ENCODE results near the gene ISYNA1.

The ISYNA1 gene

DNA sequence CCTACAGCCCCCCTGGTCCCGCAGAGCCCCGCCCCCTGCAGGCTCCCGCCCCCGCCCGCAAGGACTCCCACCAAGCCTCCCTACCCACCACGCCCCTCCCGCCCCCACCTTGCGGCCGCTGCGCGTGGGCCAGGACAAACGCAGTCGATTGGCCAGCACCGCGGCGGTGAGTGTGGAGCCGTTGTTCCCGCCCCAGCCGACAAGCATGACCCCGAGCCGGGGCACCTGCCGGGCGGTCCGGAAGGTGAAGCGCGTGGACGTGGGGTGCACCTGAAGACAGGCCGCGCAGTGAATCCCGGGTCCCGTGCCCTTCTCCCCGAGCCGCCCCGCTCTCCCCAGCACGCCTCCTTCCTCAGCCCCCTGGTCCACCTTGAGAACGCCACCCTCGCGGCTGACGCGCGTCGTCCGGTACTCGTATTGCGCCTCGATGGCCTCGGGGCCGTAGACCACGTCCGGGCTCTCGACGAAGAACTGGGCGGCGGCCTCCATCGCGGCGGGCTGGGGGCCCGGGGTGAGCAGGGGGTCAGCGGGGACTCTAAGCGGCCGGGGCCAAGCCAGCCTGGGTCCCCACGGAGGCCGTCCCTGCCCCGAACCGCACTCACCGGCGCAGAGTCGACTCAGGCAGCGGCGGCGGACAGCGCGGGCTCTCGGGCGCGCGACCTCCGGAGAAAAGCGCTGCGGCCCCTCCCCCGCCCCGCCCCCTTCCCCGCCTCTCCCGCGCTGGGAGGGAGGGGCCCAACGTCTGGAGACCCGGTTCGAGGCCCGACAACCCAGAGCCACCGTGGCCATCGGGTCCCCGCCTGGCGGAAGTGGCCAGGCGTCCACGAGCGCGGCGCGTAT lies at the start of gene ISYNA1:
ISYNA1 (minus strand) TSS at position 643 of the 840 bp plus-strand sequence; CDS start at position 489, 154 bp downstream.
- DNase-seq, result peak; percentile 92

DNA sequence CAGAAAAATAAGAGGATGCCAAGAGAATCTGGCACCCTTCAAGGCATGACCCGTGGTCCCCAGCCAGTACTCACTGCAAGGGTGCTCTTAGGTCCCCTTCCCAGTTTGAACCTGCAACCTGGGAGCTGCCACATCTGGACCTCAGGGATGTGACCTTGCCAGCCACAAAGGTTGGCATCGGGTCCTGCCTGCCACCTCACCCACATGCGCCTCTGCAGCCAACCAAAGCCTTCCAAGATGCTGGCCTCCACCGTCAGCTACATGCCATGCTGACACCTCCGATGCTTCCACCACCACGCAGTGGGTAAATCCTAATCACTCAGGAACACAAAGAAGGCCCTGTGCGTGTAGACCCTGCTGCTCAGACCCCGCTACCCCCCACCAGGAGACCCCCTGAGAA lies 48.8 kb upstream of the ISYNA1 start:
- no peak for DNase-seq

DNA sequence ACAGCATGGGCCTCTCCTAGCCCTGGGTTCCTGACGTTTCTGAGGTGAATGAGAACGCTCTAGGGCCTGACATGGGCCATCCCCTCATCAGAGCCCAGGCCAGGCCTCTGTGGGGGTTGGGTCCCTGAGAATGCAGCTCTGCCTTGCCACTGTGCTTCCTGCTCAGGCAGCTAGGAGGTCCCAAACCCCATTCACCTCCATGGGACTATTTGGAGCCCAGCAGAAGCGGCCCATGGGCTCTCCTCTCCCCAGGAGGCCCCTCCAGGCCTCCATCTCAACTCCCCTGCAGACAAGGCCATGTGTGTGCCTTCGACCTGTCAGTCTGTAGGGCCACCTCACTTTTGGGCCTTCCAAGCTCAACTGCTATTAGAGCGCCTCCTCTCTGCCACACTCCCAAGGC lies 47.1 kb upstream of the ISYNA1 start:
- DNase-seq, result no peak

DNA sequence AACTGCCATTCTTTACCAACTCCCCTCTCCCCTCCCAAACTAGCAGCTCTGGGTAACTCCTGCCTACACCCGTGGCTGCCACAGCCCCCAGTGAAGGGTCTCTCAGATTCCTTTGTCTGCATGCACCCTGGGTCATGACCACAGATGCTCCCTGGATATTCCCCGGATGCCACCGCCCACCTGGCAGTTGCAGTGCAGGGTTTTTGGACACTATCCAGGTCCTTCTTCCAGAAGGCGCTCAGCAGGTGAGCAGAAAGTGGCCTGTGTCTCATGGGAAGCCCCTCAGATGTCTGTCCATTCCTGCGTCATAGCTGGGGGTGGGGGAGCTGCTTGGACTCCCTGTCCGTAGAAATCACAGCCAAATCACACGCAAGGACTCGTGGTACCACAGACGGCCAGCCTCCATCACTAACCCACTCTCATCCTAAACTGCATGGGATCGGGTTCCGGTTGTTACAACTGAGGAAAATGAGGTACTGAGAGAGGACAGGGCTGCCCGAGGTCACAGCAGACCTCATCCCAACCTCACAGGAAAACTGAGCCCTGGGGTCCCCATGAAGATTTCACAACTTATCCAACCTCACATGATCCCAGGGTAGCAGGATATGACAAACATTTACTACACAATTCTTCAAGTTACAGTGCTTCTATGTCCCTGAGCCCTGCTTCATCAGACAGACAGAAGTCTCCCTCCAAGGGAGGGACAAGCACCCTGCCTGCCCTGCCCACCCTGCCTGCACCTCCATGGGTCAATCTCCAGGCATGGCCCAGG lies 45.4 kb upstream of the ISYNA1 start:
- no peak for DNase-seq

DNA sequence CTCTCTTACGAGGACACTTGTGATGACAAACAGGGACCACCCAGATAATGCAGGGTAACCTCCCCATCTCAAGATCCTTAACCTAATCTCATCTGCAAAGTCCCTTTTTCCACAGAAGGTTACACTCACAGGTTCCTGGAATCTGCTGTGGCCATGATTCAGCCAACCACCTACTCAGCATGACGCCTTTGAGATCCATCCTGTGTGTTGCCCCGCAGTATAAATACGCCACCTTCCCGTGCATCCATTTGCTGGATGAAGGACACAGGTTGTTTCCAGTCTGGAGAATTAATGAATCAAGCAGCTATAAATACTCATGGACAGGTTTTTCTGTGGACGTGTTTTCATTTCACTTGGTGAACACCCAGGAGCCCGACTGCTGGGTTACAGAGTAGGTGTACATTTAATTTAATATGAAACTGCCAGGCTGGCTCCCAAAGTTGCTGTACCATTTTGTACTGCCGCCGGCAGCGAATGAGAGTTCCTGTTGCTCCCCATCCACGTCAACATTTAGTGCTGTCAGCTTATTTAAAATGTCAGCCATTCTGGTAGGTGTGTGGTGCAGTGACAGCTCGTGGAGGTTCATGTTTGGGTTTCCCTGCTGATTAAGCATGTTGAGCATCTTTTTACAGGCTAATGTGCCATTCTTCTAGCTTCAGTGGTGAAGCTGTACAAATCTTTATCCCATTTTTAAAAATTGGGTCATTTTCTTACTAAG lies 43.7 kb upstream of the ISYNA1 start:
- DNase-seq, result no peak

DNA sequence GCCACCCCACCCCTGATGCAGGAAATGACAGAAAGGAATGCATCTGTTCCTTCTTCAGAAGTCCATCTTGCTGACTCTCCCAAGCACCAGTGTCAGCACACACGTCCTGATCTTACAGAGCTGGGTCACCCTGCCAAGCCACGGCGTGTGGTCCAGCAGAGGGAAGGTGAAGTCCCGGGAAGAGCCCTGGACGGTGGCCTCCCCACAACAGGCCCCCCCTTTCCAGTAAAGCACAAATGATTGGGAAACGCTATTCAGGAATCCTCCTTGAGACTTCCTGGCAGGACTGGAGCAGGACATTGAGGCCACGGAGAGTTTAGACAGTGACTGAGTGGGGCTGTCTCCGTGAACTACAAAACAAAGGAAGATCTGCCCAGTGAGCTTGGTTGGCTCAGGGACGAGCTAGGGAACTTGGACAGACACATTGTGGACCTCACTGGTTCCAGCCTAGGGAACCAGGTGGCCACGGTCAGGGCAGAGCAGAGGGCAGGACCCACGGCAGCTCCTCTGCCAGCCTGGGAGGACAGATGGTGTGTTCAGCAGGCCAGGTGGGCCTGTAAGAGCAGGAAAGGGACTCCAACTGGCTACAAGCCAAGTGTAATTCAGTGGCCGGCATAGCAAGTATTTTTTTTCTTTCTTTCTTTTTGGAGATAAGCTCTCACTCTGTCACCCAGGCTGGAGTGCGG lies 42.2 kb upstream of the ISYNA1 start:
- DNase-seq, result peak; percentile 81

DNA sequence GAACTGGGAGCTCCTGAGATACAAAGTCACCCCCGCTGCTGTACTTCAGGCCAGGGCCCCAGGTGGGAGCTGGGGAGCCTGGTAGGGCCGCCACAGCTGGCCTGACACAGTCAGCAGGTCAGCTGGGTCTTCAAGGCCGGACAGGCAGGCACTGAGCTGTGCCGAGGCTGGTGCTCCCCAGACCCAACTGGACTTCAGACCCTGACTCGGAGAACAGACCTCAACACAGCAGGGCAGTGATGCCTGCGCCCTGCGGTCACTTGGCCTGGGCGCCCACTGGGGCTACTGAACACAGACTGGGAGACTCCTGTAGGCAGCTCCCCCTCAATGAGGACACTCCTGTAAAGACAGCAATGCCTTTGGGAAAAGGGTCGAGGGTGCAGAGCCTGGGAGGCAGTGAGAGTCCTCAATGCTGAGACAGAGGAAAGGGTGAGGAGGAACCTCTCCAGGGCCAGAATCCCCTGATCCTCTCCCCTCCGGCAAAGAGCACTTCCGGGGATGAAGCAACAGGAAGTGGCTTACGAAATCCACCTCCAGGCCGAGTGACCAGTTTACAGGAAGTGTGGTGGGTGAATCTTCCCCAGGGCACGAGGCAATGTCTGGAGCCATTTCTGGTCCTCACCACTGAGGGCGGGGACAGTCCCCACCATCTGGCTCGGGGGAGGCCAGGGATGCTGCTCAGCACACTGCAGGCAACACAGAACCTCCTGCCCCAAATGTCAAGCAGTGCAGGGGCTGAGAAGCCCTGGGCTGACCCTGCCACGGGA lies 40.8 kb upstream of the ISYNA1 start:
- DNase-seq, result peak; percentile 72

DNA sequence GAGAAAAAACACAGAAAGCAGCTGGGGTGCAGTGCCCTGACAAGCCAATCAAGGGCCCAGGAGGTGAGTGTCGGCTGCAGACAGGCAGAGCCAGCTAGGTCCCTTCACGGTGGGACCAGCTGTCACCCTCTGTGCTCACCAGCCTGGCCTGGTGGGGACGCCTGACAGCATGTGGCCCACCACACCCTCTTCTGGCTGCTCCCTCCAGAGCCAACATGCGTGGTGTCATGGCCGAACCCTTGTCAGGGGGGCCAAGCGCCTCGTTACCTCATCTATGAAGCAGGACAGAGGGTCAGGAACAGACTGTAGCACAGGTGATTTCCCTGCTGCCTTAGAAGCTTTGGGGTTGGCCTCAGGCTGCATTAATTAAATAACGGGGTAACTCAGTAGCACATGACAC lies 40.0 kb upstream of the ISYNA1 start:
- DNase-seq, result peak; percentile 82

DNA sequence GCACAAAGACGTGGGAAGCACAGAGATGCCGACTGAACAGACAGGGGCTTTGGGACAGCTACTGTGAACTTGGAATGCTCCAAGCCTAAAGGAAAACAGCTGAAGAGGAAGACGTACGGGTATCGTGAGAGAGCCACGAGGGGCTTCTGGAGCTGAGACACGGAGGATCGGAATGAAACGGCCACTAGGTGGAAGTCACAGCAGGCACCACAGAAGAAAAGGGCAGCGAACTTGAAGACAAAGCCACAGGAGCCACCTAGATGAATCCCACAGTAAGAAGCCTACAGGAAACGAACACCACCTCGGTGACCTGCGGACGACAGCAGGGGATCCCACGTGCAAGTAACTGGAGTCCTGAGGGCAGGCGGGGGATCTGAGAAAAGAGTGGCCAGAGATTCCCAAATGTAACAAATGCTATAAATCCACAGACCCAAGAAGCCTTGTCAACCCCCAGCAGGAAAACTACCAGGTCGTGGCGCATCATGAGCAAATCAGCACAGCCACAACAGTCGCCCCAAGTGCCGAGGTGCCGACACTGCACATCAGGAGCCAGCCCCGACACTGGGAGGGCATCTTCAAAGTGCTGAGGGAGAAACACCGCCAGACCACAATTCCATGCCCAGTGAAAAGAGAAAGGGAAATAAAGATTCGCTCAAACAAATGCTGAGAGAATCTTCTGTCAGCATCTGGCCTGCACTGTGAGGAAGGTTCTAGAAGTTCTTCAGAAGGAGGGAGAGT lies 39.3 kb upstream of the ISYNA1 start:
- no peak for DNase-seq

DNA sequence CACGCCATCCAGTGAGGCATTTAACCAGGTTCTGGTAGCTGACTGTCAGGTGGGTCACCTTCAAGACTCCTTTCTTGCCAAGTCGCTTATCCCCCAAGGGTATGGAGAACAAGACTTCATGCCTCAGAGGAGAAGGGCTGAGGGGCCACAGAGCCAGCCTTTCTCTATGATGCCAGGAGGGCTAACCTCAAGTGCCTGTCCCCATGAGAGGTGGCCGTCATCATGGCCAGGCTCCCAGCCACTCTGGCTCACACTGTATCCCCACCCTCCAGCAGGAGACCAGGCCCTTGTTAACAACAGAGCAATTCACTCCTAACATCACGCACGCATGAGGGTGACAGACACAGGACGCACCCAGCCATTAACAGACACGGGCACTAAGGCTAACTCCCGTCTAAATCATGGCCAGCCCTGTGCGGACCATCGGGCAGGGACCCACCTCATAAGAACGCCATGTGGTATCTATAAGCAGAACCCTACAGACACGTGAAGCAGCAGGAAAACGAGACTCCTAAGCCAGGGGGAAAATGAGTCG lies 38.6 kb upstream of the ISYNA1 start:
- DNase-seq, result no peak

DNA sequence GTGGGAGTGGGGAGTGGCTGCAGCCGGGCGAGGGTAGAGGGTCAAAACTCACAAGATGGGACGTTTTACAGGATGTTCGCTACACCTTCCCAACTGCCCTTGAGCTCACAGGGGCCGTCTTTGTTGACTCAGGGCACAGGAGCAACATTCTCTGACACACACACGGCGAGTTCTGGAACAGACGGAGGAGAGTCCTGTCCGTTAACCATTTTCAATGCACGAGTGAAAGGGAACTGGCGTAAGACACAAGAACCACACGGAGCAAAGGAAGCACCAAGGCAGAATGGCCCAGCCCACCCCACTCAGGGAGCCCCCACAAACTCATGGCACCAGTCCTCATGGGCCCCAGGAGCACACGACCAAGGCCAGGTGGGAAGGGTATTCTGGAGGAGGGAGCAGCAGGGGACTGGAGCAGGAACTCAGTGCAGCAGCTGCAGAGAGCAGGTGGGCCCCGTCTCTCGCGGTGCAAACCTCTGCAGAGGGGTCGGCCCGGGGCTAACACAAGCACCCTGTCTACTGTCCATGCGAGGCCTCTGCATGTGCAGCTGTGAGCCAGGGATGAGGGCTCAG lies 37.9 kb upstream of the ISYNA1 start:
- no peak for DNase-seq

DNA sequence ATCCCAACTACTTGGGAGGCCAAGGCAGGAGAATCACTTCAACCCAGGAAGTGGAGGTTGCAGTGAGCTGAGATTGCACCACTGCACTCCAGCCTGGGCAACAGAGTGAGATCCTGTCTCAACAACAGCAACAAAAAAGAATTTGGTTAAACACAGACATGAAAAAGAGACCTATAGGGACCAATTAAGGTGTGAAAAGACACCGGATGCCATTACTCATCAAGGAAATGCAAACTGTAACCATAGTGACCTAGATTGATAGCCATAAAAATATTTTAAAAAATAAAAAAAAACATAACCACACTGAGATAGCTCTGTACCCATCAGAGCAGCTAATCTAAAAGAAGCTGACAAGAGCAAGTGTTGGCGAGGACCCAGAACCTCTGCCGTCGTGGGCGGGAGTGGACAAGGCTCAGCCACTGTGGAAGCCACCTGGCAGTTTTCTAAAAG lies 37.1 kb upstream of the ISYNA1 start:
- DNase-seq, result no peak

DNA sequence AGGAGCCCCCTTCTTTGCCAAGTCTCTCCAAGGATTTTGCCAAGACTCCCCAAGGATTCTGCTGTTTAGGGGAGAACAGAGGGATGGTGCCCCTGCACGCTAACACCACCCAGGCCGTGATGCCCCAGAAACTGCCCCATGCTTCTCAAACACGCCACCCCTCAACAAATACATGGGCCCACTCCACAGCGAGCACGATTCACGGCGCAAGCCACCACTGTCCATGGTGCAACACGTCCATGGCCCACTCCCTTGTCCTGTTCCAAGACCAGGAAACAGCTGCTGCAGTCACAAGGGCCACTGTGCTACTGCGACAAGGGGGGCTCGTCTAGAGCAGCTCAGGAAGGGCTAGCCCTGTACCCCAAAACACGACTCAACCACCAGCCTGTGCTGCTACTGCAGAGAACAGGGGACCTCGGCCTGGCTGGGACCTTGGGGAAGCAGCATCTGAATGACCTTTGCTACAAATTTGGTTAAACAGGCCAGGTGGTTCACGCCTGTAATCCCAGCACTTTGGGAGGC lies 36.5 kb upstream of the ISYNA1 start:
- DNase-seq, result no peak

DNA sequence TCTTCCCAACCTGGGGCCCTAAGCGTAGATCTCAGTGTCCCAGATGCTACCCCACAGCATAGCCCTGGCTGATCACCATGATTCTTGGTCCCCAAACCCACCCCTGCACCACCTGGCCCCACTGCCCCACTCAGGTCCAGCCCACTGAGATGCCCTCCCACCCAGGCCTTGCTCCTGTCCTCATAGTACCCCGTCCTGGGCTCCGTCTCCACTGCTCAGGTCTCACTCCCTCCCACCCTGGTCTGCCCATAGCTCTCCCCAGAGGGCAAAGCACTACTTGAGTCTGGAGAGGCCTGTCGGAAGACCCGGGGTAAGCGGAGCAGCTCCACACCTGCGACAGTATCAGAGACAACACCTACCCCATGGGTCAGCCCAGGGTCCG lies 35.8 kb upstream of the ISYNA1 start:
- DNase-seq, result no peak

DNA sequence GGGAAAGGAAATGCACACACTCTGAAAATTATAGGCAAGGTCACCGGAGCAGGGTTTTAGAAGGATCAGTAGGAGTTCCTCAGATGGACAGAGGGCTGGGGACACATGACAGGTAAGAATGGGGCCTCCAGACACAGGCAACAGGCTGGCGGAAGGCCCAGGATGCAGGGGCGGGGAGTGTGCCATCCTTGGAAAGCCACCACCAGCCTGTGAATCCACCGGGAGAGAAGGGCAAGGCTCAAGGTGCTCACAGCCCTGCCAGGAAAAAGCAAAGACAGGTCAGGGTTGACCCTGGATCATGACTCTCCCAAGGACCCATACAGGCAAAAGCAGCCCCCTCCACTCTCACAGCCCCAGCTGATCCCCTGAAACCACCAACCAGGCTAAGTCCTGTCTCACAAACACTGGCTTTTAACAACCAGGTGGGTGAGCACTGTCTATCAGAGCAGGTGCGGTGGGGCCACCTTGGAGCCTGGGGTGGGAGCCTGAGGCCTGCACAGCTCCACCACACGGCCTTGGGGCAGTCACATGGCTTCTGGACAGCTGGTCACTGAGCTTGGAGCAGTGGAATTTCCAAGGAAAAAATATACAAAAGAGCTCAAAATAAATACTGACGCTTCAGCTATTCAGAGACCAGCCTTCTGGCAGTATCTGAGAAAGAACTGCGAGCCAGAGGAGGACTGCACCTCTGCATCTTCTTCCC lies 35.2 kb upstream of the ISYNA1 start:
- DNase-seq, result no peak

DNA sequence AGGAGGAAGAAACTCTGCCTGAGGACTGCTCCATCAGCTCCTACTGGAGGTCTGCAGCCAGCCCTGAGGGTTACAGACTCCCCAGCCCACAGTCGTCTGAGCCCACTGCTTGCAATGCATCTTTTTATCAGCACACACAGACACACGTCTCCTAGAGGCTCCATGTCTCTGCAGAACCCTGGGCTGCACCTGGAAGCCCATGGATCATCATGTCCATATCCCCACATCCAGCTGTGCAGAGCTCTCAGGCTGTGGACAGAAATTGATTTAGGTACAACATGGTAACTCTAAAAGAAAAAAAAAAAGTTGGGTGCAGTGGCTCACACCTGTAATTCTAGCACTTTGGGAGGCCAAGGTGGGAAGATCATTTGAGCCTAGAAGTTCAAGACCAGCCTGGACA lies 32.9 kb upstream of the ISYNA1 start:
- DNase-seq, result no peak

DNA sequence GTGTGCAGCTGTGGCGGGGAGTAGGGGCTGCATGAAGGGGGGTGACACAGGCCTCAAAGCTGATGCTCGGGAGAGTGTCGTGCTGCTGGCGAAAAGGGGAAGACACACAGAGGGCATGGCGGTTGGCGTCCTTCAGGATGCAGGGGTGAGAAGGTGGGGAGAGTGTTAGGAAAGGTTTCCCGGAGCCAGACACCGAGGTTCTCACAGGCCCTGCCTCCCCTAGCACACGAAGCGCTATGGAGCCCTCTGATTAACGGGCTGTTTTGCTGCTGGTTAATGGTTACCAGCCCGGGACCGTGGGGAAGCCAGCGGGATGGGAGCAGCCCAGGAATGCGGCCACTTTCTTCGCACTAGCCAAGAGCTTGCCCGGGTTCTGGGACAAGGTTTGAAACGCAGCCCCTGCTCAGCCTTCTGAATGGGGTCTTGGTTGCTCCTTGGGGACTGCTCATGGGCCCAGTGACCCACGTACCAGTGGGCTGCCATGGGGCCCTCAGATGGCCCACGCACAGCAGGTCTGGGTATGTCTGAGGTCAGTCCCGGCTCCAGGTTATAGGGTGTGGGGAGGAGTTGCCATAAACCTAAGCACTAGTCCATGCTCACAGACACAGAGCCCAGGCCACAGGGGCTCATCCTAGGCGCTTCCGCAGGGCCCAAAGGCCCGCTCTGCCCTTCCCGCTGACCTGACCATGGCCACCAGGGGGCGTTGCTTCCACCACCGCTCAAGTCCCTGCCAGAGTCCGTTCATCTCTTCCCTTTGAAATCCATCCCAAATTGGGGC lies 31.3 kb upstream of the ISYNA1 start:
- DNase-seq, result peak; percentile 86

DNA sequence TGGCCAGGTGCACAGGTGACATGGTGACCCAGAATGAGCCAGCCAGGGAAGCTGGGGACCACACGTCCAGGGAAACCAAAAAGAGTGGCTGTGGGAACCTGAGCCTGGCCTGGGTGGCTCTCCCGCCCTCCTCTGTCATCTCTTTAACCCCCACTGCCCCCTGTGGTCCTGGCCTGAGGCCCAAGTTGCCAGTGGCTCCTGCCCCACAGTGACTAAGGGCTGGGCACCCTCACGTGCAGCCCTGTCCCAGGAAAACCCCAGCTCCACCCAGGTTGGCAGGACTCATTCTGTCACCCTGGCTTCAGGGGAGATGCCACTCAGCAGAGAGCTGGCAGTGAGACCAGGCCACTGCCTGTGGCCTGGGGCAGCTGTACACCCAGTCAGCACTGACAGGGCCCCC lies 30.6 kb upstream of the ISYNA1 start:
- no peak for DNase-seq

DNA sequence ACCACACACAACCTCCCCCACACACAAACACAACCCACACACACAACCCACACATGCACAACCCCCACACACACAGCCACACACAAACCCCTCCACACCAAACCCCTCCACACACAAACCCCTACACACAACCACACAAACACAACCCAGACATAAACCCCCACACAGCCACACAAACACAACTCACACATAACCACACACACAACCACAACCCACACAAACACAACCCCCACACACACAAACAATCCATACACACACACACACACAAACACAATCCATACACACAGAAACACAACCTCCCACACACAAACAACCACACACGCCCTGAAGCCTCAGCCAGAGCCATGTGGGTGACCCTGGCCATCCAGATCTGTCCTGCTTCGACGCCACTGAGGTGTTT lies 30.0 kb upstream of the ISYNA1 start:
- no peak for DNase-seq
